K562 (cell line): Measurements from ENCODE around the gene SETD1B. TPM values are rescaled to one million over a fixed set of nuclear protein-coding genes. Genes with fewer than 3 reads are reported as not detected.
A peak's percentile ranks its signal among the peaks of the same experiment; 100 is the strongest.

ENCODE experiments used
- ELF2 ChIP-seq: fragments of 250-450 bp; sonication (Bioruptor Pico); IDR thresholded peaks from 2 replicates; pipeline ENCODE4 v1.5.0; 2021; ENCODE audit warnings: mild to moderate bottlenecking
- FOXK2 ChIP-seq, 2 experiments: fragments of 450-650 bp; IDR thresholded peaks in 1 of 2; conservative IDR thresholded peaks in 1 of 2; 2 replicates each; pipeline ENCODE4 v1.6.1; 2016; ENCODE audit warnings: low read depth in 2 of 2, mild to moderate bottlenecking in 1 of 2
- FOXP1 ChIP-seq: sonication (generic); formaldehyde crosslinking; IDR thresholded peaks from 2 replicates; pipeline ENCODE4 v1.8.0; 2022; ENCODE audit warnings: mild to moderate bottlenecking, missing genetic modification reagents
- KLF13 ChIP-seq: fragments of 450-650 bp; IDR thresholded peaks from 2 replicates; pipeline ENCODE4 v1.6.1; 2016; ENCODE audit warnings: missing genetic modification characterization, low read depth, mild to moderate bottlenecking, missing compliant biosample characterization, moderate library complexity, borderline replicate concordance
- MAFK ChIP-seq: IDR thresholded peaks from 2 replicates; pipeline ENCODE4 v1.6.1; 2011; ENCODE audit warnings: low read length, improper control_type of control experiment
- NRF1 ChIP-seq, 2 experiments: fragments of 450-650 bp; IDR thresholded peaks in 1 of 2; conservative IDR thresholded peaks in 1 of 2; 2 replicates each; pipeline ENCODE4 v1.6.1; 2014; ENCODE audit warnings: mild to moderate bottlenecking in 2 of 2
- POLR2A ChIP-seq: fragments of 450-650 bp; conservative IDR thresholded peaks from 2 replicates; pipeline ENCODE4 v1.6.1; 2016
- POLR2AphosphoS5 ChIP-seq: IDR thresholded peaks from 2 replicates; pipeline ENCODE4 v1.6.1; 2011; ENCODE audit warnings: mild to moderate bottlenecking, low read depth, low read length, moderate library complexity; ENCODE audit not compliant: control insufficient read depth, insufficient read depth
- POLR2H ChIP-seq: IDR thresholded peaks from 2 replicates; pipeline ENCODE4 v1.6.1; 2016; ENCODE audit warnings: missing genetic modification characterization, low read depth, mild to moderate bottlenecking, control low read depth, missing compliant biosample characterization, moderate library complexity
- RAD21 ChIP-seq, 2 experiments: fragments of 250-450 bp in 1 of 2; fragments of 450-650 bp in 1 of 2; sonication (Bioruptor Pico) in 1 of 2; formaldehyde crosslinking in 1 of 2; IDR thresholded peaks in 1 of 2; conservative IDR thresholded peaks in 1 of 2; 2 replicates each; pipeline versions ENCODE4 v1.4.0 to v1.8.0; 2020 to 2022; ENCODE audit warnings: mild to moderate bottlenecking in 2 of 2, moderate library complexity in 1 of 2
- RBM15 ChIP-seq: fragments of 200-400 bp; formaldehyde crosslinking; IDR thresholded peaks from 2 replicates; pipeline ENCODE4 v1.6.1; 2018; ENCODE audit warnings: mild to moderate bottlenecking, low read length, moderate library complexity; ENCODE audit not compliant: insufficient read depth
- SMAD2 ChIP-seq: fragments of 150-350 bp; IDR thresholded peaks from 2 replicates; pipeline ENCODE4 v1.6.1; 2014; ENCODE audit warnings: low read depth, mild to moderate bottlenecking, low read length
- SMAD3 ChIP-seq: fragments of 450-650 bp; formaldehyde crosslinking; conservative IDR thresholded peaks from 2 replicates; pipeline ENCODE4 v1.4.0; 2020; ENCODE audit warnings: mild to moderate bottlenecking
- SRF ChIP-seq, 2 experiments: fragments of 250-450, 450-650 bp in 1 of 2; sonication (Bioruptor Pico) in 1 of 2; sonication (generic) in 1 of 2; formaldehyde crosslinking; IDR thresholded peaks; 2 replicates each; pipeline versions ENCODE4 v1.5.0 to v1.5.1; 2020 to 2022; ENCODE audit warnings: mild to moderate bottlenecking in 1 of 2, missing genetic modification reagents in 1 of 2
- SRSF7 ChIP-seq: fragments of 200-400 bp; formaldehyde crosslinking; optimal IDR thresholded peaks from 2 replicates; pipeline ENCODE3; 2017; ENCODE audit warnings: mild to moderate bottlenecking, low read depth, low read length
- TBP ChIP-seq: optimal IDR thresholded peaks from 2 replicates; pipeline ENCODE3; 2011; ENCODE audit warnings: low read depth, low read length, improper control_type of control experiment
- THRB ChIP-seq: fragments of 450-650 bp; formaldehyde crosslinking; conservative IDR thresholded peaks from 2 replicates; pipeline ENCODE4 v1.4.0; 2022; ENCODE audit warnings: mild to moderate bottlenecking, missing genetic modification characterization
- U2AF2 ChIP-seq: fragments of 200-400 bp; formaldehyde crosslinking; optimal IDR thresholded peaks from 2 replicates; pipeline ENCODE3; 2017; ENCODE audit warnings: low read depth, mild to moderate bottlenecking, low read length
- ZFX ChIP-seq: sonication (generic); formaldehyde crosslinking; IDR thresholded peaks from 2 replicates; pipeline ENCODE4 v1.8.0; 2022; ENCODE audit warnings: mild to moderate bottlenecking, missing genetic modification reagents, moderate library complexity
- ZKSCAN3 ChIP-seq: fragments of 250-450 bp; sonication (Bioruptor Pico); IDR thresholded peaks from 2 replicates; pipeline ENCODE4 v1.4.0; 2020
- ZNF311 ChIP-seq: fragments of 250-450 bp; sonication (Bioruptor Pico); IDR thresholded peaks from 2 replicates; pipeline ENCODE4 v1.4.0; 2020; ENCODE audit warnings: mild to moderate bottlenecking, moderate library complexity
- ZNF583 ChIP-seq: fragments of 250-450 bp; sonication (Bioruptor Pico); IDR thresholded peaks from 2 replicates; pipeline ENCODE4 v1.4.0; 2020
- ZNF766 ChIP-seq: fragments of 200-800 bp; sonication (Bioruptor generic); conservative IDR thresholded peaks from 2 replicates; pipeline ENCODE4 v1.6.1; 2016; ENCODE audit warnings: missing genetic modification characterization, missing compliant biosample characterization
- polyA plus RNA-seq, 8 experiments: library from polyadenylated mRNA; depleted of rRNA in 4 of 8; stranded (reverse) in 5 of 8; unstranded in 3 of 8; fragments of >200 nt; fragmentation: Nextera tagmentation in 2 of 8; fragmentation: Illumina TruSeq in 1 of 8; extraction: Ambion mirVana in 2 of 8; extraction: Trizol in 1 of 8; gene quantifications; 2 replicates each; pipeline versions ENCODE4 v1.2.1 to v1.2.3, GENCODE V29; 2011 to 2014; ENCODE audit warnings: inconsistent platforms in 1 of 8, missing spikeins in 1 of 8
- total RNA-seq, 7 experiments: library from RNA; depleted of rRNA in 6 of 7; stranded (reverse); fragments of >200 nt in 6 of 7; fragmentation: Illumina TruSeq in 2 of 7; extraction: Trizol in 2 of 7; gene quantifications; 2 replicates each; pipeline versions ENCODE4 v1.2.1 to v1.2.3, GENCODE V29; 2011 to 2021; ENCODE audit warnings: low replicate concordance in 1 of 7
- TF ChIP-seq, protein P1 (sequence below): fragments of 250-450 bp; sonication (Bioruptor Pico); IDR thresholded peaks from 2 replicates; pipeline ENCODE4 v1.4.0; 2020; ENCODE audit warnings: mild to moderate bottlenecking

The SETD1B gene
- total and polyA plus RNA-seq, 9 of the 15 experiments (the other 6 are each of a cell fraction or from before 2014, with no cell fraction given): 0.48 to 26.6 (median 2.3) TPM

- peak; percentile 55; the same call in 1 of the 2 replicates for TF ChIP-seq ZNF766
- TF ChIP-seq ZNF583 (CRISPR knock-in tag): 0 out of 2 replicates have a peak, but pooled peaks have one; percentile 67
- TF ChIP-seq KLF13 (tag): peak; percentile 39; the same call in 1 of the 2 replicates
- TF ChIP-seq NRF1 (conservative IDR thresholded peaks at IDR 0.05 in 1 of 2, IDR thresholded peaks at IDR 0.05 in 1 of 2): peak; percentile 85 to 87
- 0 out of 4 replicates have a peak, but pooled peaks of 1 of the 2 experiments have one; percentile 27 for TF ChIP-seq FOXK2 (conservative IDR thresholded peaks at IDR 0.05 in 1 of 2, IDR thresholded peaks at IDR 0.05 in 1 of 2; ENCODE audit: low read depth in 2 of 2)
- TF ChIP-seq U2AF2: no peak
- TF ChIP-seq TBP: peak; percentile 75
- TF ChIP-seq SRF (CRISPR knock-in tag; IDR thresholded peaks at IDR 0.05): 0 out of 4 replicates have a peak, but pooled peaks of 1 of the 2 experiments have one; percentile 10
- TF ChIP-seq SMAD3 (CRISPR knock-in tag): 0 out of 2 replicates have a peak, but pooled peaks have one; percentile 19
- no peak for TF ChIP-seq RAD21 (CRISPR knock-in tag; conservative IDR thresholded peaks at IDR 0.05 in 1 of 2, IDR thresholded peaks at IDR 0.05 in 1 of 2)
- TF ChIP-seq SMAD2: no peak
- peak; percentile 74 for TF ChIP-seq POLR2A
- peak; percentile 81 for TF ChIP-seq MAFK
- no peak for TF ChIP-seq ELF2 (CRISPR knock-in tag)
- TF ChIP-seq ZFX: peak; percentile 84
- TF ChIP-seq ZNF311 (CRISPR knock-in tag): peak; percentile 74
- TF ChIP-seq, protein P1, sequence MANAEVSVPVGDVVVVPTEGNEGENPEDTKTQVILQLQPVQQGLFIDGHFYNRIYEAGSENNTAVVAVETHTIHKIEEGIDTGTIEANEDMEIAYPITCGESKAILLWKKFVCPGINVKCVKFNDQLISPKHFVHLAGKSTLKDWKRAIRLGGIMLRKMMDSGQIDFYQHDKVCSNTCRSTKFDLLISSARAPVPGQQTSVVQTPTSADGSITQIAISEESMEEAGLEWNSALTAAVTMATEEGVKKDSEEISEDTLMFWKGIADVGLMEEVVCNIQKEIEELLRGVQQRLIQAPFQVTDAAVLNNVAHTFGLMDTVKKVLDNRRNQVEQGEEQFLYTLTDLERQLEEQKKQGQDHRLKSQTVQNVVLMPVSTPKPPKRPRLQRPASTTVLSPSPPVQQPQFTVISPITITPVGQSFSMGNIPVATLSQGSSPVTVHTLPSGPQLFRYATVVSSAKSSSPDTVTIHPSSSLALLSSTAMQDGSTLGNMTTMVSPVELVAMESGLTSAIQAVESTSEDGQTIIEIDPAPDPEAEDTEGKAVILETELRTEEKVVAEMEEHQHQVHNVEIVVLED: no peak
- TF ChIP-seq POLR2H (tag): peak; percentile 67
- no peak for TF ChIP-seq ZKSCAN3
- peak; percentile 80 for TF ChIP-seq POLR2AphosphoS5
- no peak for TF ChIP-seq FOXP1 (CRISPR knock-in tag)
- TF ChIP-seq THRB (CRISPR knock-in tag): 0 out of 2 replicates have a peak, but pooled peaks have one; percentile 4
- TF ChIP-seq SRSF7: no peak
- 0 out of 2 replicates have a peak, but pooled peaks have one; percentile 73 for TF ChIP-seq RBM15
Measured at GRCh38 chr12:121800694-121801594, 2.9 kb upstream of the SETD1B start (continued).
